Rectal smooth muscle tissue (tissue), 1 donor: ENCODE measurements around the gene SLC26A2.
"Not testable (repeated sequence)": the region's sequence is repeated elsewhere in the genome, so short reads cannot be mapped to it uniquely, and the experiment has no call there.

ENCODE experiments used
- H3K27ac ChIP-seq: one replicate; pipeline ENCODE4 v1.7.0; 2013; ENCODE audit warnings: low read depth, low read length, inconsistent platforms
- H3K27me3 ChIP-seq: one replicate; pipeline ENCODE4 v1.7.0; 2013; ENCODE audit warnings: low read length; ENCODE audit not compliant: control insufficient read depth, insufficient read depth
- H3K36me3 ChIP-seq: one replicate; pipeline ENCODE4 v1.7.0; 2013; ENCODE audit warnings: low read length; ENCODE audit not compliant: control insufficient read depth, insufficient read depth
- H3K4me1 ChIP-seq: one replicate; pipeline ENCODE4 v1.7.0; 2013; ENCODE audit warnings: low read length; ENCODE audit not compliant: control insufficient read depth, insufficient read depth
- H3K4me3 ChIP-seq: one replicate; pipeline ENCODE4 v1.7.0; 2013; ENCODE audit warnings: low read length
- H3K9ac ChIP-seq: one replicate; pipeline ENCODE4 v1.7.0; 2013; ENCODE audit warnings: low read length

Gene SLC26A2

DNA sequence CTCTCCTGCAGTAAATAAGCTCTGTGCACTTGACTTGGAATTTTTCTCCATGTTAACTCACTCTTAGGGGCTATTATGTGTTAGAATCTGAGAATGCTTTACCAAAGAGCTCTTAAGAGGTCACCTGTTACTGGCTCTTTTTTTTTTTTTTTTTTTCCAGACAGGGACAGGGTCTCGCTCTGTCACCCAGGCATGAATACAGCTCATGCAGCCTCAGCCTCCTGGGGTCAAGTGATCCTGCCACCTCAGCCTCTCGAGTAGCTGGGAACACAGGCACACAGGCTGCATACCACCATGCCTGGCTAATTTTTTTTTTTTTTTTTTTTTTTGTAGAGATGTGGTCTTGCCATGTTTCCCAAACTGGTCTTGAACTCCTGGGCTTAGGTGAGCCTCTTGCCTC is 62.1 kb downstream of the SLC26A2 start:
- Histone ChIP-seq H3K4me3 (no peak overlapping the region), H3K4me1 (peaks cover 4% of the 10 kb centered on the region), H3K36me3 (peaks cover 49% of the 10 kb centered on the region), H3K9ac (no peak overlapping the region), H3K27ac (no peak overlapping the region), H3K27me3 (no peaks in the 10 kb centered on the region)

DNA sequence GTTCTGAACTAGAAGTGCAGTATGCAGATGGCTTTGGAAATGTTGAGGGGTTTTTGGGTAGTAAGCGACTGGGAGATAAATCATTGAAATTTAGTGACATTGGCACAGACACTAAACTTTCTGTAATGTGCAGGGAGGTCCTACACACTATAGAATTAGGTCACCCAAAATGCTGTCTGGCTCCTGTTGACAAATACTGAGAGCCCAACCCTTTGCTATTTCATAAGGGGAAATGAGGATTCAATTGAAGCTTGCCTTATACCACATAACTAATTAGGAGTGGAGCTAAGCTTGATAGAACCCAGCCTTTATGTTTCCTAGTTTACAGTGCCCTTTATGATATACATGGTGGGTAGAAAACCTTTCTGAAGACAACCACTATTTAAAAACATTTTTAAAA is 62.6 kb downstream of the SLC26A2 start:
- Histone ChIP-seq H3K36me3 (peaks cover 49% of the 10 kb centered on the region), H3K9ac (no peak overlapping the region), H3K4me1 (peaks cover 4% of the 10 kb centered on the region), H3K27me3 (no peaks in the 10 kb centered on the region), H3K27ac (no peak overlapping the region), H3K4me3 (no peak overlapping the region)

DNA sequence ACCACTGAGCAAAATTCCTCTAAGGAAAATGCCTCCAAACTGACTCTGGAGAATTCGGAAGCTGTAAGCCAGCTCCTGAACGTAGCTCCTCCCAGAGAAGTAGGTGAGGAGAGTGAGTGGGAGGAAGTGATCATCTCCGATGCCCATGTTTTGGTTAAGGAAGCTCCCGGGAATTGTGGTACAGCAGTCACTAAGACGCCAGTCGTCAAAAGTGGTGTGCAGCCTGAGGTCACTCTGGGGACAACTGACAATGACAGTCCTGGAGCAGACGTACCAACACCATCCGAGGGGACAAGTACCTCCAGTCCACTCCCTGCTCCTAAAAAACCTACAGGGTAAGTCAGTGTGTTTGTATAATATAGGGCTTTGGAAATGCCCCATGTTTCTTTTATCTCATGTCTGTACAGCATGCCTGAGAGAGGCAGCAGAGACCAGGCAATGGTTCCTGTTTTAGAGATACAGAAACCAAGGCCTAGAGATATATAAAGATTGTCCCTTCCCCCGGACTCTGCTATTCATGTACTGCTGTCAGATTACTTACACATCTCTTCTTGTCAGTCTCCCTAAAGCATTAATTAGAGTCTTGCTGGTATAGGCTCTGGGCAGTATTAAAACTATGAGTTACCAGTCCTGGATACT is 63.9 kb downstream of the SLC26A2 start:
- H3K9ac ChIP-seq = no peak overlapping the region
- no peaks in the 10 kb centered on the region for H3K27me3 ChIP-seq
- no peak overlapping the region for H3K4me3 ChIP-seq
- H3K36me3 ChIP-seq = peaks cover 39% of the 10 kb centered on the region
- peaks cover 4% of the 10 kb centered on the region for H3K4me1 ChIP-seq
- H3K27ac ChIP-seq = no peak overlapping the region

DNA sequence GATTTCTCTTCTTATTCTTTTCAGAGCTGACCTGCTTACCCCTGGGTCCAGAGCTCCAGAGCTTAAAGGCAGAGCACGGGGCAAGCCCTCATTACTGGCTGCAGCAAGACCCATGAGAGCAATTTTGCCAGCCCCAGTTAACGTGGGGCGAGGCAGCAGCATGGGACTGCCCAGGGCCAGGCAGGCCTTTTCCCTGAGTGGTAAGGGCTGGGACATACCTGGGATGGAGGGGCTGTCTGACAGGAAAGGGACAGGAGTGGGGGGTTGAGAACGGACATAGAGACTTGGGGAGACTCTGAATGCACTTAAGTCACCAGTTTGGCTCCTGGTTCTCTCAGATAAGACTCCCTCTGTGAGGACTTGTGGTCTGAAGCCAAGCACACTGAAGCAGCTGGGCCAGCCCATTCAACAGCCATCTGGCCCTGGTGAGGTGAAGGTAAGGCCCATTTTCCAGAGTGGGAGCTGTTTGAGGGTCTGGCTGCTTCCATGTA is 66.2 kb downstream of the SLC26A2 start:
- peaks cover 4% of the 10 kb centered on the region for H3K4me1 ChIP-seq
- H3K36me3 ChIP-seq = peaks cover 32% of the 10 kb centered on the region
- no peak overlapping the region for H3K9ac ChIP-seq
- H3K4me3 ChIP-seq = no peak overlapping the region
- H3K27ac ChIP-seq = no peak overlapping the region
- H3K27me3 ChIP-seq = no peaks in the 10 kb centered on the region

DNA sequence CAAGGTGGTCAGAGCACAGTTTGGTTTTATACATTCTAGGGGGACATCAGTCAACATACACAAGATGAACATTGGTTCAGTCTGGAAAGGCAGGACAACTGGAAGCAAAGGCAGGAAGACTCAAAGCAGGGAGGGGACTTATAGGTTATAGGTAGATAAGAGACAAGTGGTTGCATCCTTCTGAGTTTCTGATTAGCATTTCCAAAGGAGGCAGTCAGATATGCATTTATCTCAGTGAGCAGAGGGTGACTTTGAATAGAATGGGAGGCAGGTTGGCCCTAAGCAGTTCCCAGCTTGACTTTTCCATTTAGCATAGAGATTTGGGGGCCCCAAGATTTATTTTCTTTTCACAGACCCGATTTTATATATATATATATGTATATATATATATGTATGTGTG is 67.5 kb downstream of the SLC26A2 start:
- not testable (repeated sequence) for H3K4me1 ChIP-seq, H3K27me3 ChIP-seq, H3K27ac ChIP-seq, H3K4me3 ChIP-seq, H3K9ac ChIP-seq
- peaks cover 37% of the 10 kb centered on the region for H3K36me3 ChIP-seq

DNA sequence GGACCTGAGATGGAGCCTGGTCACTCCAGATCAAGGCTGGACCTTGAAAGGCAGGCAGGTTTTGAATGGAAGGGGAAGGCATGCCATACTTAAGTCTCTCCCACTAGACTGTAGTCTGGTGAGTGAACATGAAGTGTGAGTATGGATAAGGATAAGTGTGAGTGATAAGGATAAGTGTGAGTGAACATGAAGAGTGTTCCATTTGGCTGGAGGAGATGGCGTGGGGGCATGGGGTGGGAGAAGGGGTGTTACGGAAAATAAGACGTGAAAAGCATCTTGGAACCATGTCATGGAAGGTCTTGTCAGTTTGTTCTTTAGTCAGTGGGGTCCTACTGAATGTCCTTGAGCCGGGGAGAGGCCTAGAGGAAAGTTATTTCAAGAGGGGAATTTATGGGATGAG is 72.8 kb downstream of the SLC26A2 start:
- H3K9ac ChIP-seq = no peak overlapping the region
- H3K27ac ChIP-seq = no peak overlapping the region
- peaks cover 44% of the 10 kb centered on the region for H3K36me3 ChIP-seq
- no peaks in the 10 kb centered on the region for H3K27me3 ChIP-seq
- H3K4me3 ChIP-seq = no peak overlapping the region
- H3K4me1 ChIP-seq = no peaks in the 10 kb centered on the region

DNA sequence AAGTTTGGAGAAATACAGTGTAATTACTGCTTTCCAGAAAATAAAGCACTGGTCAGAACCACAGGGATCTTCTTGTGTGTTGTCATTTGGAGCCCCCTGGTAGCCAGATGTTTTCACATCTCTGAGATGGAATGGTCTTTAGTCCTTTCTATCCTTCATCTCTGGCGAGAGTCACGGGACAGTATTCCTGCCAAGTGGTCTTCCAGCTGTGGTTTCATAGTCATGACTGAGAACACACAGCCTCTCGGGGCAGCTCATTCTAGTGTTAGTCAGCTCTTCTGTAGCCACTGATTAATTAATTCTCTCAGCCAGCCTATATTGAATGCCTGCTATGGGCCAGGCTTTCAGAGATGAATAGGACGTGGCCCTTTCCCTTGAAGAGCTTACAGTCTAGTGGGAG is 74.1 kb downstream of the SLC26A2 start:
- Histone ChIP-seq H3K4me3 (no peak overlapping the region), H3K27me3 (no peaks in the 10 kb centered on the region), H3K36me3 (peaks cover 41% of the 10 kb centered on the region), H3K9ac (no peak overlapping the region), H3K4me1 (no peaks in the 10 kb centered on the region), H3K27ac (no peak overlapping the region)

DNA sequence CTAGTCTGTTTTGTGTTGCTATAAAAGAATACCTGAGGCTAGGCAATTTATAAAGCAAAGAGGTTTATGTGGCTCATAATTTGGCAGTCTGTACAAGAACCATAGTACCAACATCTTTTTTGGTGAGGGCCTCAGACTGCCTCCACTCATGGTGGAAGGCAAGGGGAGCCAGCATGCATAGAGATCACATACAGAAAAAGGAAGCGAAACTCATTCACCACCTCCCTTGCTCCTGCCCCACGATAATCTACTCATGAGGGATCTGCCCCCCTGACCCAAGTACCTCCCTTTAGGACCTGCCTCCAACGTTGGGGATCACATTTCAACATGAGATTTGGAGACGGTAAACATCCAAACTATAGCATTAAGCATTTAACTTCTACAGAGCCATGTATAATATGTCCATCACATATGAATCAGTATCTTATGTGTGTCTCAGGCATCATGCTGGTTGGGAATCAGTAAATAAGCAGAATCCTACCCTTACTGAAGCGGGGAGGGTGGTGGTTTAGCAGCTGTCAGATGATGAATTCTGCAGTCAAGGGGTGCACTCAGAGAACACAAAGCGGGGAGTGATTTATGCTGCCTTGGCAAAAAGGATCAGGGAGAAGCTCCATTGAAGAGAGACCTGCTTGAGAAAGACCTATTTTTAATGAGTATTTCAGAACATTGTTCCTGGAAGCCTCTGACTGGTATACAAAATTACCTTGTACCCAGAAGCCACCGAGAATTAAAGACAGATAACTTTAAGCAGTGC is 74.8 kb downstream of the SLC26A2 start:
- no peaks in the 10 kb centered on the region for H3K4me1 ChIP-seq
- peaks cover 40% of the 10 kb centered on the region for H3K36me3 ChIP-seq

DNA sequence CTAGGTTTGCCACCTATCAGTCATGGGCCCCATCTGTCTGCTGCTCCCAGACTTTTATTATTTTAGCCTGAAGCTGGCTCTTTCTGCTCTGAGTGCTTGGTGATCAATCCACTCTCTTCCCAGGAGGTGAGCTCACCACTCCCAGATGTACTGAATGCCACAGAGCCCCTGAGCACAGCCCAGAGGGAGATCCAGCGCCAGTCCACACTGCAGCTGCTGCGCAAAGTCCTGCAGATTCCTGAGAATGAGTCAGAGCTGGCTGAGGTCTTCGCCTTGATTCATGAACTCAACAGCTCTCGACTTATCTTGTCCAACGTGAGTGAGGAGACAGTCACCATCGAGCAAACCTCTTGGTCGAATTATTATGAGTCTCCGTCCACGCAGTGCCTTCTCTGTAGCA is 76.0 kb downstream of the SLC26A2 start:
- H3K27ac ChIP-seq = no peak overlapping the region

More for the DNA sequence above, 74.8 kb downstream of the SLC26A2 start:
- Histone ChIP-seq H3K9ac (no peak overlapping the region), H3K27ac (no peak overlapping the region), H3K4me3 (no peak overlapping the region), H3K27me3 (no peaks in the 10 kb centered on the region)

More for the DNA sequence above, 76.0 kb downstream of the SLC26A2 start:
- no peak overlapping the region for H3K9ac ChIP-seq
- no peaks in the 10 kb centered on the region for H3K27me3 ChIP-seq
- H3K4me1 ChIP-seq = no peaks in the 10 kb centered on the region
- no peak overlapping the region for H3K4me3 ChIP-seq
- peaks cover 46% of the 10 kb centered on the region for H3K36me3 ChIP-seq
